Smooth muscle cell of the brain vasculature (primary cell): Measurements from ENCODE around the gene HNRNPUL2.
"Not testable (repeated sequence)": the region's sequence is repeated elsewhere in the genome, so short reads cannot be mapped to it uniquely, and the experiment has no call there.

Experiments used
- DNase-seq: peaks from one replicate; pipeline ENCODE4 v3.0.0-alpha.2; 2012; ENCODE audit warnings: low read depth, low spot score

Gene HNRNPUL2

DNA sequence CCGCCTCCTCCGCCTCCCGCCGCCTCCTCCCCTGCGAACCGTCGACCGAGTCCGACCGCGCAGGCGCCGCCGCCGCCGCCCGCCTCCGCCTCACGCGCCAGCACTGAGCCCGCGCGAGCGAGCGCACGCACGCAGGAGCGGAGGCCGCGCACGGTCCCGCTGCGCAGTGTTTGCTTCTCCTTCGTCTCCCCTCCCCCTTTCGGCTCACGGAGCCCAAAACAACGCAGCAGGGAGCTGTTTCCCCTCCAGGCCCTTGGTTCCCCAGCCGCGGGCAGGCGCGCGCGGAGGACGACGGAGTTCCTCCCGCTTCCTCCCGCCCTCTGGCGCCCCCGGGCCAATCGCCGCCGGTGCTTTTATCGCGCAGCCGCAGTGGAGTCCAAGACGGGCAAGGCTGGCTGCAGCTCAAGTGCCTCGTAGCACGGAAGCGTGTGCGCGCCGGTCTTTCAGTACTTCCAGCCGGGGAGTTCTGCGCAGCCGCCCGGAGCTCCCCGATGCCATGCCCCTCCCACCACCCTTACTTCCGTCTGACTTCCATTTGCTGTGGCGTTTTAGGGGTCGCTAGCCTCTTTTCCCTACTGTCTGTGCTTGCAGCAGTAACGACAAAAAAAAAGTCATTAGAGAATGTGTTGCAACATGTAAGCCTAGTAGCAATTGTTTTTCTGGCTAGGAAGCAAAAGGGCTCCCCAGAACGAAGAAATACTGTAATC is at the start of gene HNRNPUL2:
Gene HNRNPUL2, minus strand, starts transcription at position 293 of the 707 bp plus-strand sequence. CDS start 301 bp downstream, outside the sequence.
- DNase-seq, result peak; percentile 98

DNA sequence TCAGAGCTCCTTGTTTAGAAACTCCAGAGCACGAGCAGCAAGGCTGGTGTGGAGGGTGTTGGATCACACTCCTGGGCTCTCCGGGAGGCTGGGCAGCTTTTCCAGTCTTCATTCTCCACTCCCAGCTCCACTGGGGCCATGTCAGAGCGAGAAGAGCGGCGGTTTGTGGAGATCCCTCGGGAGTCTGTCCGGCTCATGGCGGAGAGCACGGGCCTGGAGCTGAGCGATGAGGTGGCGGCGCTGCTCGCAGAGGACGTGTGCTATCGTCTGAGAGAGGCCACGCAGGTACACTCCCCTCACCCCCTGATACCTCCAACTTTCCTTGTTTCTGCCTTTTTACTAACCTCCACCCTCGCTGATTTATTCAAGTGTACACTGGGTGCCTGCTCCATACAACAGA is 48.4 kb upstream of the HNRNPUL2 start:
- no peak for DNase-seq

DNA sequence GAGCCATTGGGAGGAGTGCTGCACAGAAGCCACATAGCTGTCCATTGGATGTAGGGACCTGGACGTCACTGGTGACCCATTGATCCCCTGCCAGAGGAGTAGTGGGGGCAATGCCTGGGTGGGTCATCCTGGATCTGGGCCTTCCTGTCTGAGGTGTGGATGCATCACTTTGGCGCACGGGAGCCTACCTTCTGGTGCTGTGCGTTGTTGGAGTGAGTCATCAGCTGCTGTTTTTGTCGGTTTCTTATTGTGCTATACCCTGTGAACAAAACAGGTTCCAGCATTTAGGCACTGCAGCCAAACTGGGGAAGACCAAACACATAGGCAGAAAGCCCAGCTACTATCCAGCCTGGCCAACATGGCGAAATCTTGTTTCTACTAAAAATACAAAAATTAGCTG is 47.1 kb upstream of the HNRNPUL2 start:
- no peak for DNase-seq

DNA sequence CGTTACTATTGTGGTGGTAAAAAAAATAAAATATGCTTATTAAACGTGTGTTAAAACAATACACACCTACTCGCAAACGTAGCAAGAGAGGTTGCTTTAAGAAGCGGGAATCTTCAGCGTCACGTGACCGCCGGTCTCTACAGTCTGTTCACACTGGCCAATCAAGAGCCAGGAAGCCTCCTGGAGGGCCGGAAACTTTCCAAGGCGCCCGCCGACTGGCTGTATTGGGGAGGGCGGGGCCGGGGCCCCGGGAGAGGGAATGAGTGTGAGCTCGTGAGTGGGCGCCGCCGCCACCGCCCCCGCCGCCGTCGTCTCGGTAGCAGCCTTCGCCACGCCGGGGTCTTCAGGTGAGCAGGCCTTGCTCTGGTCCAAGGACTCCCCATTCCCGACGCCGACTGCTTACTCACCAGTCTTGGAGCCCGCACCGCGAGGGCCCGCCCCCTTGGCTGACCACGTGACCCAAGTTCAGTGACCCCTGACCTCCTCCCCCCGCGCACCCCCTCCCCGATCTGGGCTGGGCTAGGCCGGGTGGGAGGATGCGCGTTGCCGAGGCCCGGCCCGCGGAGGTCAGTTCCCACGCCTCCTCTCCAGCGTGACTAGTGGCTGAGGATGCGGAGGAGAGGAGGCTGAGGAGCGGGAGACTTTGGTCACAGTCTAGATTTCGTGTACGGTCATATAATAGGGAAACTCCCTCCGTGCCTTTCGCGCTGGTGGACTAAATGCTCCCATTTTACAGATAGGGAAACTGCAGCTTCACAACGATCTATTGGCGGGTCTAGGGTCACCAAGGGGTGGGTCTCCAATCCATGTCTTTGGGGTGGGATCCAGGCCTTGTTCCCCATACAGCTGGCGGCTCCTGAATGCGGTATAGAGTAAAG is 44.1 kb upstream of the HNRNPUL2 start, which contains the start of gene TAF6L:
Gene TAF6L, plus strand, starts transcription at position 253 of the 878 bp plus-strand sequence. CDS start 4,388 bp downstream, outside the sequence.
- peak; percentile 93 for DNase-seq

DNA sequence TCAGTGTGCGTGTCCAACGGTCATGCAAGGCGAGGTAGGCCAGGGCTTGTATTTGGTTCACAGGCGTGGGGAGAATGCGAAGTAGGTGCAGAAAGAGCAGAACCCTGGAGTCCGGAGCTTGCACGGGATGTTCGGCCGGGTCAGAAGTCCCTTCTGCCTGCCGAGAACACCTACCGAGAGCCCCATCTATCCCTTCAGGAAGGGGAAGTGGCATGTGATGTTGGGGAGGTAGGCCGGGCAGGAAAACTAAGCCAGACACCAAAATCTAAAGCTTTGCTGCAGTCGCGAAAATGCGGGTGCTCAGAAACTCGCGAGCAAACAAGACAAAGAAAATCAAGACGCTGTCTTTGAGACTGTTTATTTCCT is 43.5 kb upstream of the HNRNPUL2 start:
- no peak for DNase-seq

DNA sequence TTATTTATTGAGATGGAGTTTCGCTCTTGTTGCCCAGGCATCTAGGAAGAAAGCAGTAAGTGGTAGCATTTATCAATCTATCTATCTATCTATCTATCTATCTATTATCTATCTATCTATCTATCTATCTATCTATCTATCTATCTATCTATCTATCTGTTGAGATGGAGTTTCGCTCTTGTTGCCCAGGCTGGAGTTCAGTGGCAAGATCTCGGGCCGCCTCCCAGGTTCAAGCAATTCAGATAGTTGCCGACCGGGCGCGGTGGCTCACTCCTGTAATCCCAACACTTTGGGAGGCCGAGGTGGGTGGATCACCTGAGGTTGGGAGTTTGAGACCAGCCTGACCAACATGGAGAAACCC is 33.6 kb upstream of the HNRNPUL2 start:
- not testable (repeated sequence) for DNase-seq

DNA sequence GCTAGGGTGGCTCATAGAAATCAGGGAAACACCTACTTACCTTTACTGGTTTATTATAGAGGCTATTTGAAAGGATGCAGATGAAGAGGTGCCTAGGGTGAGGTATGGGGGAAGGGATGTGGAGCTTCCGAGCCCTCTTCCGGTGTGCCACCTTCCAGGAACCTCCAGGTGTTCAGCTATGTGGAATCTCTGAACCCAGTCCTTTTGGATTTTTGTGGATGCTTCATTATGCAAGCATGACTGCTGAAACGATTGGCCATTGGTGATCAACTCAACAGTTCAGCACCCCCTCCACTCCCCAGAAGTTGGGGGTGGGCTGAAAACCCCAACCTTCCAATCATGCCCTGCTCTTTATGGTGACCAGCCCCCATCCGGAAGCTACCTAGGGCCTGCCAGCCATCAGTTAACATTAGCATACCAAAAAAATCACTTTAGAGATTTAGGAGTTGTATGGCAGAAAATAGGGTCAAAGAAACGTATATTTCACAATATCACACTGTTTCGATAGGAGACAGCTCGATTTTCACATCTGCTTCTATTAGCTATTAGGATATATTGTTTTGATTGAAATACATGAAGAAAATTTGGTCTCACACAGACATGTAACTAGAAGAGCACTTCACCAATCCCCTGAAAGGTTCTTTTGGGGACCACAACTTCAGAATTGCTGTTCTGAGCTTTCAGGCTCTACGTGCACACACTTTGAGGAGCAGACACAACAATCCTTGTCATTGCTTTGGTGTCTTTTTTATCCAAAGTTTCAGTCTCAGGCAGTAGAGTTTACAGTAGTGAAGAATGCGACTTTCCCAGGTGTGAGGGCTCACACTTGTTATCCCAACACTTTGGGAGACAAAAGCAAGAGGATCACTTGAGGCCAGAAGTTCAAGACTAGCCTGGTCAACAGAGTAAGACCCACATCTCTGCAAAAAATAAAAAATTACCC is 30.9 kb upstream of the HNRNPUL2 start:
- DNase-seq, result no peak

DNA sequence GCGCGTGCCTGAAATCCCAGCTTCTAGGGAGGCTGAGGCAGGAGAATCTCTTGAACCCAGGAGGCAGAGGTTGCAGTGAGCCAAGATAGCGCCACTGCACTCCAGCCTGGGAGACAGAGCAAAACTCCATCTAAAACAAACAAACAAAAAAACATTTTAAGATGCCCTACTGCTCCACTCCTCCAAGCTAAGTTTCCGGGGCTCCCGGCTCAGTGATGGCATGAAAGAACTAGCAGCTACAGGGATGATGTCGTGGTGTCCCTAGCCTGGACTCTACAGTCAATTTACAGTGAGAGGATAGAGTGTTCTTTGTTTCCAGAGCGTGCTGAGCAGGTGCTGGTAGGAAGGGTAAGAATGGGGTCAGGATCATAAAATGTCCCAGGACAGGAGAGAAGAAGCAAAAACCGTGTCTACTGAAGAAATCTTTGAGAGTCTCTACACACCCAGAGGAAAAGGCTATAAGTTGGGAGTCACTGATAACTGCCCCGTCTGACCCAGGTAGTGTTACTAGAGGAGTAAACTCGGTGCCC is 27.9 kb upstream of the HNRNPUL2 start:
- no peak for DNase-seq

DNA sequence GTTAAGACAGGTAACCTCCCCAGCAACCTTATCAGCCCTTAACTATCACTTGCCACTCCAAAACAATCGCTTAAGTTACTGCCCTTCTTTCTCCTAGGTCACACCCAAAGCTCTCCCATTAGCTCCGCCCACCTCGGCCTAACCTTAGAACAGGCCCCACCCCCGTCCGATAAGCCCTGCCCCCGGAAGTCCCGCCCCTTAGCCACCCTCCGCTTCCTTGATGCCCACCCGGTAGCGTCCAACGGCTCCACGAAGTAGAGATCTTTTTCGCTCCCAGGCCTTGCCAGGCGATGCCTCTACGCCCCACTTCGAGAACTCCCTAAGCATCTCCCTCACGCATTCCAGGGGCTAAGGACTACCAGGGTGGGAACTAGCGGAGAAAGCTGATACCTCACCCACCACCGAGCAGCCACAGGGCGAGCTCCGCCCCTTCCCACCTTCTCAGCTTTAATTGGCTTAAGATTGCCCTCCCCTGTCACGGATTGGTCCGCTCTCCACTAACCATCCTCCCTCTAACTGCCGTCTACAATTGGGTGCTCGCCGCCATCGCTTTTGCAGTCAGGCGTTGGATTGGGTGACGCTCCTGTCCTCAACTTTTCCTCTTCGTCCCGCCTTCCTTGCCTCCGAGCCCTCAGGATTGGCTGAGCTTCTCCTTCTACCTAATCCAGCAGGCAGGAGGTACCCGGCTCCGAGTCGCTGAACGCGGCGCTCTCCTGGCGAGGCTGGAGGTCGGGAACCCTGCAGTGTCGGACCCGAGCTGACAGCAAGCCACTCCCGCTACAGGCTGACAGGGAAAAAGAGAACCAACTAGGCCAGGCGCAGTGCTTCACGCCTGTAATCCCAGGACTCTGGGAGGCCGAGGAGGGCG is 26.7 kb upstream of the HNRNPUL2 start, which contains the start of gene ZBTB3:
Gene ZBTB3, minus strand, starts transcription at position 425 of the 868 bp plus-strand sequence. CDS start 496 bp downstream, outside the sequence.
- DNase-seq, result peak; percentile 99

DNA sequence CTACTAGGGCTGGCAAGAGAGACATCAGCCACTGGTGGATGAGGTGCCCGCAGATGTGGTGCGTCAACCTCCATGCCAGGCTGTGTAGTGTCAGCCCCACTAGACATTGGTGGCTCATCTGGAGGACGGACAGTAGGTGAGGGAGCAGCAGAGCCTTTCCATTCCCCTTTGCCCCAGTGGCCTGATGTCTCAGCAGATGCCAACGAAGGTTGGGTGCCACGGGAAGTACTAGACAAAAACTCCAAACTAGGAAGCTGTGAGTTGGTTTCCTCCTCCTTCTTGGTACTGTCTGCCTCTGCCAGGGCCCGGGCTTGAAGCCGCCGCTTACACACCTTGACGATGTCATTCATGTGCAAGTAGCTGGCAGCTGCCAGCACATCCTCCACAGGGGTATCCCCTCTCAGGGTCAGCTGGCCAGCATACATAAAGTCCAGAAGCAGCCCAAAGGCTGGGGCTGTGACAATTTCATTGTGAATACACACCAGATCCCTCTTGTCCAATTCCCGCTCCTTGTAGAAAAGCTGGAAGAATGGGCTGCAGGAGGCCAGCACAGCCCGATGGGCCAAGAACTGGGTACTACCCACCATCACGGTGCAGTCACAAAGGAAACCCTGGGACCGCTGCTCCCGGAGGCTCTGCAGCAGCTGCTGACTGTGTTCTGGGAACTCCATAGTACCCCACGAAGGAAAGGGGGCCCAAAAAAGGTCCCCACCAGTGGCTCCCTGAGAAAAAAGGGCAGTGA is 25.9 kb upstream of the HNRNPUL2 start:
- no peak for DNase-seq

DNA sequence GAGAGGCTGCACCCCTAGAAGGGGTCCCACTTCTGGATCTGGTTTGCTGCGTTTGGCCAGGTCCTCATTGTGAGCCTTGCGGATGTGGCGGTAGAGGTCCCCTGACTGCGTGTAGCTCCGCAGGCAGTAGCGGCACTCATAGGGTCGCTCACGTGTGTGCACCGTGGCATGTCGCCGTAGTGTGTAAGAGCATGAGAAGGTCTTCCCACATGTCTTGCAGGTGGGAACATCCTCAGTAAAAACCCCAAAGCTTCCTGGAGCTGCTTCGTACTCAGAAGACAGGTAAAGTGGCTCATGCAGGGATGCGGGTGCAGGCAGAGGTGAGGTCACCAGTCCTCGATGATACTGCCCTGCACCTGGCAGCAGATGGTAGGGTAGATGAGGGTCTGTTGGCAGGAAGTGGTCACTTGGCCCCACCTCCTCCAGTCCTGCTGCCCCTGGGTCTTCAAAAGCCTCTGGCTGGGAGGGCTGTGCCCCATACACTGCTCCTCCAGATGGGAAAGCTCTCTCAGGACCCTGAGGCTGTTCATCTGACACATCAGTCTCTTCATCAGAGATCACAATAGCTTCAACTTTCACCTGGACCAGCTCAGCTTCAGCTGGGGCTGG is 25.0 kb upstream of the HNRNPUL2 start:
- no peak for DNase-seq

DNA sequence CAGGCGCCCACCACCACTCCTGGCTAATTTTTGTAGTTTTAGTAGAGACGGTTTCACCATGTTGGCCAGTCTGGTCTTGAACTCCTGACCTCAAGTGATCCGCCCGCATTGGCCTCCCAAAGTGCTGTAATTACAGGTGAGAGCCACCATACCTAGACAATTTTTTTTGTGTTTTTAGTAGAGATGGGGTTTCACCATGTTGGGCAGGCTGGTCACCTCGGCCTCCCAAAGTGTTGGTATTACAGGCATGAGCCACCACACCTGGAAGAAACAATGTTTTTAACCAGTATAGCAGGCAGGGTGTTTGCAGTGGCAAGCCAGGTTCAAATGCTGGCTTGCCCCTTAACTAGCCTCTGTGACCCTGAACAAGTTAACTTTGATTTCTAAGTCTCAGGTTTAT is 22.7 kb upstream of the HNRNPUL2 start:
- DNase-seq, result not testable (repeated sequence)

DNA sequence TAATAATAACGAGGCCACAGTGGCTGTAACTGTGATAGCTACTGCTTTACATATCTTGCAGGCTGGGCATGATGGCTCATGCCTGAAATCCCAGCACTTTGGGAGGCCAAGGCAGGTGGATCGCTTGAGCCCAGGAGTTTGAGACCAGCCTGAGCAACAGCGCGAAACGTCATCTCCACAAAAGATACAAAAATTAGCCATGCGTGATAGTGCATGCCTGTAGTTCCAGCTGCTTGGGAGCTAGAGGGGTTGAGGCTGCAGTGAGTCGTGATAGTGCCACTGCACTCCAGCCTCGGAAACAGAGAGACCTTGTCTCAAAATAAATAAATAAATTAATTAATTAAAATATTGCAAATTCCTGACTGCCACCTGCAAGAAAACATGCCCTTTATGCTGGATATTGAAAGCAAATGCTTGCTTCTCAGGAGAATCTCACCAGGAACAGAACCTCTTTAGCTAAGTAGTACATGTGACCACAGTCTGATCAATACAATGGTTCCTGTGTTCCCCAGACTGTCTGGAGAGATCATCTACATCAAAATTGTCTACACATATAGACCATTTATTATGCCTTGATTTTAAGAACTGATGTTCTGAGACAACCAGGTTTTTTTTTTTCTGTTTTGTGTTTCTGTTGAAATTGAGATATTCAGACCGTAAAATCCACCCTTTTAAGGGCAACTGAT is 20.4 kb upstream of the HNRNPUL2 start:
- DNase-seq, result no peak

DNA sequence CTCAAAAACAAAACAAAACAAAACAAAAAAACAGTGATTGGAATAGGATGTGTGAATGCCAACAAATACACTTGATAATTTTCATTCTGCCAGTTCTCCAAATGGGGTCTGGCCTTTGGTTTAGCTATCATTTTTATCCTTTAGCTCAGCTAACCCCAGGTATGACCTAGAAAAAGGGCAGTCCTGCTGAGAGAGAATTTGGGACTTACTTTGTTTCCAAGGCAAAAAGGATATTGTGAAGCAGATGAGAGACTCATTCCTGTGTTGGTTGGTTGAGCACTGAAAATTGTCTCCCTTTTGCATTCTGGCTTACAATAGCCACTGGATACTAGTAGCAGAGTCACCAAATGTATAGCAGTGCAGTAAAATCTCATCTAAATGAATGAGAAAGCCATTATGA is 9.9 kb upstream of the HNRNPUL2 start:
- DNase-seq, result no peak

DNA sequence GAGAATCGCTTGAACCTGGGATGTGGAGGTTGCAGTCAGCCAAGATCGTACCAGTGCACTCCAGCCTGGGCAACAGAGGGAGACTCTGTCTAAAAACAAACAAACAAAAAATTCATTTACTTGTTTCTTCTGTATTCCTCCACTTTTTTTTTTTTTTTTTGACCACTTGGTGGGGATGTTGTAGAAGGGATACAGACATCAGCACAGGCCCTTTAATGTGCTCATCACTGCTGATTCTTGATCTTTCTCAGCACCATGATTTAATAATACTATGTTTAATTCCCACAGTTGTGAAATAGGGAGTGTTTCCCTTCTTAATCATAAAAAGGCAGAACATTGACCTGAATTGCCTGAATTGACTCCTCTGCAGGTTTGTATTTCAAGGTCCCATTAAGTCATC is 5.6 kb upstream of the HNRNPUL2 start:
- no peak for DNase-seq

DNA sequence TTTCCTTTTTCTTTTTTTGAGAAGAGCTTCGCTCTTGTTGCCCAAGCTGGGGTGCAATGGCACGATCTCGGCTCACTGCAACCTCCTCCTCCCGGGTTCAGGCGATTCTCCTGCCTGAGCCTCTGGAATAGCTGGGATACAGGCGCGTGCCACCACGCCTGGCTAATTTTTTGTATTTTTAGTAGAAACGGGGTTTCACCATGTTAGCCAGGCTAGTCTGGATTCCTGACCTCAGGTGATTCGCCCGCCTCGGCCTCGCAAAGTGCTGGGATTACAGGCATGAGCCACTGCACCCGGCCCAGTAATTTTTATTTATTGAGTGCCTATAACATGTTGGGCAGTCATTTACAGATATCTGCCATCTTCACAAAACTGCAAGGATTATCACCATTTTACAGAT is 2.8 kb upstream of the HNRNPUL2 start:
- not testable (repeated sequence) for DNase-seq

DNA sequence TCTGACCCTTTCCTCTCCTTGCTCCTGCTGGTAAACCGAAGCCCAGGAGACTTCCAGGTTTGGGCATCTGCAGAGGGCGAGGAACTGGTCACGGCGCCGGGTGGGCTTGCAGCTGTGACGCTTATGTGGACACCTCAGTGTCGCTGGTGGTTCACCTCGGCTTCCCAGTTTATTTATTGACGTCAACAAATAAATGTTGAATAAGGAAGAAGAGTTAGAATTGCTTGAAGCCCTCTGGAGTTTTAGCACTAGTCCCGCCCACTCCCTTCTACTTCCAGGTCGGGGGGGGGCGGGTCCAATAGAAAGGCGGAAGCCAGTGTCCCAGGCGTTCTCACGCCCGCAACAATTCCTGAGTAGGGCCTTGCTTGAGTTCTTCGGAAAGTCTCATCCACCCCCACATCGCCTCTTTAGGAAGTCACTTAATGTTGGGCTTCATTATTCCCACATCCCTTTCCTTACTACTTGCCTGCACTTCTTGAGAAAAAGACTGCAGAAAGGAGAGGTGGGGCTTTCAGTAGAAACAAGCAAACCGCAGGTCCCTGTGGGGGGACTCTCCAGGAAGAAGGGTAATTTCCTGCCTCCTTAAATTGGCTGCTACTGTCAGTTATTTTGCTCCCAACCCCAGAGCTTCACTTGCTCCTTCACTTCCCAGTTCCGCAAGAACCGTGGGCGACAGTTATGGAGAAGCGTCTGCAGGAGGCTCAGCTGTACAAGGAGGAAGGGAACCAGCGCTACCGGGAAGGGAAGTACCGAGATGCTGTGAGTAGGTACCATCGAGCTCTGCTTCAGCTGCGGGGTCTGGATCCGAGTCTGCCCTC is 1.1 kb upstream of the HNRNPUL2 start, which contains the start of gene TTC9C:
Gene TTC9C, plus strand, starts transcription at position 316 of the 818 bp plus-strand sequence. Its CDS starts 363 bp downstream, at position 679.
- DNase-seq, result peak; percentile 71

DNA sequence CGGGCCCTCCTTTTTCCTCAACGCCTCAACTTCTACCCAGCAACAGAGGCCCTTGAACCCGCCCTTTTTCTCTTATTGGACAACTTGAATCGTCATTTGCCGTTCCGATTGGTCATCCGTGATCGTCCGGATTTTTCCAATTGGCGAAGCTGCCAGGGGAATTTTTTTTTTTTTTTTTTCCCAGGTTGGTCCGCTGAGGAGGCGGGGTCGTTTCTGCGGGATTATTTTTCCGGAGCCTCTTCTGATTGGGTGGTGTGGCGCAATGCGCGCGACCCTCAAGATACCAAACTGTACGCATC is 564 bp upstream of the HNRNPUL2 start:
- peak; percentile 93 for DNase-seq
